Naive thymus-derived CD4-positive, alpha-beta T cell (primary cell): ENCODE measurements around the gene PROB1. TPM values are rescaled to one million over a fixed set of nuclear protein-coding genes. Genes with fewer than 3 reads are reported as not detected.
A peak's percentile ranks its signal among the peaks of the same experiment; 100 is the strongest.

Experiments
- ATAC-seq: fragments of 150-1000 bp; cut with Tn5 transposase; 2 replicates; pipeline ENCODE4 v1.10.0; 2021; ENCODE audit warnings: mild to moderate bottlenecking, moderate library complexity
- CTCF ChIA-PET: fragments of 350-600 bp; sonication (Branson Sonifier 250); formaldehyde crosslinking; loops from one replicate; lab custom pipeline; 2021; ENCODE audit warnings: antibody characterized with exemption; lab: Charles Lee
- POLR2A ChIA-PET: fragments of 350-600 bp; sonication (Branson Sonifier 250); formaldehyde crosslinking; loops from one replicate; lab custom pipeline; 2021; ENCODE audit warnings: antibody characterized with exemption, inconsistent platforms; lab: Charles Lee
- DNase-seq, 9 donors: peaks; one replicate each; pipeline versions ENCODE4 v3.0.0 to v3.0.0-alpha.2; 2020 to 2022; ENCODE audit warnings: mixed read lengths in 1 of 9
- H3K27ac ChIP-seq: one replicate; pipeline ENCODE4 v1.7.0; 2013; ENCODE audit warnings: mild to moderate bottlenecking, low read depth, low read length, moderate library complexity
- H3K27me3 ChIP-seq, 2 donors: one replicate each; pipeline ENCODE4 v1.7.0; 2013; ENCODE audit warnings: low read length in 2 of 2, mild to moderate bottlenecking in 2 of 2, moderate library complexity in 2 of 2; ENCODE audit not compliant: control insufficient read depth in 2 of 2, insufficient read depth in 2 of 2
- H3K36me3 ChIP-seq, 3 experiments: 1 replicate in 2 of 3; 2 replicates in 1 of 3; pipeline ENCODE4 v1.7.0; 2013; ENCODE audit warnings: low read length in 3 of 3, mild to moderate bottlenecking in 3 of 3, moderate library complexity in 1 of 3; ENCODE audit not compliant: insufficient read depth in 3 of 3, control insufficient read depth in 2 of 3
- H3K4me1 ChIP-seq, 2 donors: one replicate each; pipeline ENCODE4 v1.7.0; 2013; ENCODE audit warnings: low read length in 2 of 2, mild to moderate bottlenecking in 2 of 2, moderate library complexity in 1 of 2; ENCODE audit not compliant: control insufficient read depth in 2 of 2, insufficient read depth in 2 of 2
- H3K4me3 ChIP-seq: 2 replicates; pipeline ENCODE4 v1.7.0; 2013; ENCODE audit warnings: mild to moderate bottlenecking, low read length
- H3K9me3 ChIP-seq, 3 experiments: 1 replicate in 2 of 3; 2 replicates in 1 of 3; pipeline ENCODE4 v1.7.0; 2013; ENCODE audit warnings: low read length in 3 of 3; ENCODE audit not compliant: control insufficient read depth in 2 of 3
- H3K27ac Mint-ChIP-seq, 9 donors: one replicate each; pipeline ENCODE4 v1.8.0; 2020 to 2022; ENCODE audit warnings: mixed read lengths in 9 of 9, mild to moderate bottlenecking in 8 of 9, moderate library complexity in 5 of 9, inconsistent platforms in 2 of 9
- H3K27me3 Mint-ChIP-seq, 5 donors: one replicate each; pipeline ENCODE4 v1.8.0; 2021 to 2022; ENCODE audit warnings: mixed read lengths in 5 of 5, mild to moderate bottlenecking in 1 of 5
- H3K36me3 Mint-ChIP-seq, 5 donors: one replicate each; pipeline ENCODE4 v1.8.0; 2020 to 2022; ENCODE audit warnings: mixed read lengths in 5 of 5, mild to moderate bottlenecking in 3 of 5, inconsistent platforms in 1 of 5
- H3K4me1 Mint-ChIP-seq, 7 donors: one replicate each; pipeline ENCODE4 v1.8.0; 2020 to 2022; ENCODE audit warnings: mixed read lengths in 7 of 7, mild to moderate bottlenecking in 3 of 7, inconsistent platforms in 1 of 7
- H3K4me3 Mint-ChIP-seq, 10 donors: one replicate each; pipeline ENCODE4 v1.8.0; 2020 to 2022; ENCODE audit warnings: mild to moderate bottlenecking in 10 of 10, mixed read lengths in 10 of 10, moderate library complexity in 6 of 10, inconsistent platforms in 2 of 10
- H3K9me3 Mint-ChIP-seq, 11 donors: one replicate each; pipeline ENCODE4 v1.8.0; 2020 to 2022; ENCODE audit warnings: mixed read lengths in 11 of 11, mild to moderate bottlenecking in 4 of 11, inconsistent platforms in 1 of 11, moderate library complexity in 1 of 11
- intact Hi-C, 2 donors: fragments of 100-400 bp; cut with micrococcal nuclease; formaldehyde crosslinking; loops; one replicate each; pipeline ENCODE4 v1.15.1; 2023
- polyA plus RNA-seq, 2 donors: library from polyadenylated mRNA; unstranded; fragments of 300-500 nt; fragmentation: Illumina TruSeq; gene quantifications; one replicate each; pipeline ENCODE4 v1.2.3, GENCODE V29; 2021
- total RNA-seq, 6 experiments: library from RNA in 5 of 6; stranded (reverse) in 5 of 6; gene quantifications; 1 replicate in 5 of 6; 2 replicates in 1 of 6; pipeline ENCODE4 v1.2.3 and lab custom pipeline; 2021 to 2026

Gene PROB1
- total and polyA plus RNA-seq, 7 experiments from 2014 or later, result 0.26 to 4.9 (median 0.86) TPM; not detected in 1

- Histone ChIP-seq H3K4me3 (no peak overlapping the region), H3K27ac (no peak overlapping the region), H3K27me3 (no peaks in the 10 kb centered on the region), H3K36me3 (peaks cover 0 to 13% (median 0%) of the 10 kb centered on the region in 3 experiments), H3K4me1 (peaks cover 0 to 17% of the 10 kb centered on the region in 2 donors), H3K9me3 (no peaks in the 10 kb centered on the region)
- no peaks in the 10 kb centered on the region for H3K27me3 Mint-ChIP-seq
- no peak for DNase-seq
- intact Hi-C loops, result loop anchor here in 1 of 2 donors (2.0 kb wide), 1 partner anchor 43 kb away; no protein-coding TSS in a partner anchor
- peaks cover 0 to 18% (median 13%) of the 10 kb centered on the region in 5 donors for H3K36me3 Mint-ChIP-seq
- H3K4me3 Mint-ChIP-seq, result peak overlapping the region in 5 of 10 donors; percentile 25 to 83 (median 37)
- peaks cover 2 to 71% (median 25%) of the 10 kb centered on the region in 7 donors for H3K4me1 Mint-ChIP-seq
- ATAC-seq, result no peak
- peak overlapping the region in 5 of 9 donors; percentile 7 to 93 (median 27) for H3K27ac Mint-ChIP-seq
- CTCF ChIA-PET, result interaction anchor here (0.7 to 2.7 kb wide), 2 partner anchors 98 to 274 kb away, joined by 3 to 14 read pairs; no protein-coding TSS in a partner anchor
- POLR2A ChIA-PET, result interaction anchor here (0.9 to 1.7 kb wide), 3 partner anchors 10 to 96 kb away, joined by 3 to 9 read pairs (median 4); partner anchors contain the start of gene SPATA24
- no peaks in the 10 kb centered on the region for H3K9me3 Mint-ChIP-seq
Measured at GRCh38 chr5:139415221-139415861, 20.4 kb upstream of the PROB1 start.

- H3K4me1 Mint-ChIP-seq, result peaks cover 2 to 68% (median 25%) of the 10 kb centered on the region in 7 donors
- intact Hi-C loops, result loop anchor here in 1 of 2 donors (1.0 to 2.0 kb wide), 2 partner anchors 10 to 44 kb away; partner anchors contain the start of gene SPATA24
- ATAC-seq, result peak; percentile 67
- no peaks in the 10 kb centered on the region for H3K9me3 ChIP-seq
- peaks cover 0 to 11% (median 0%) of the 10 kb centered on the region in 3 experiments for H3K36me3 ChIP-seq
- H3K27me3 Mint-ChIP-seq, result no peaks in the 10 kb centered on the region
- no peak overlapping the region for H3K27ac ChIP-seq
- CTCF ChIA-PET, result interaction anchor here (0.7 to 2.7 kb wide), 4 partner anchors 15 to 274 kb away, joined by 3 to 14 read pairs (median 4); no protein-coding TSS in a partner anchor
- peaks cover 0 to 18% (median 7%) of the 10 kb centered on the region in 5 donors for H3K36me3 Mint-ChIP-seq
- peaks cover 0 to 17% of the 10 kb centered on the region in 2 donors for H3K4me1 ChIP-seq
- no peak overlapping the region for H3K4me3 ChIP-seq
- no peaks in the 10 kb centered on the region for H3K27me3 ChIP-seq
- peak in 4 of 9 donors; percentile 25 to 43 (median 34) for DNase-seq
- H3K27ac Mint-ChIP-seq, result peak overlapping the region in 6 of 9 donors; percentile 7 to 93 (median 26)
- POLR2A ChIA-PET, result interaction anchor here (0.6 to 1.7 kb wide), 5 partner anchors 9 to 109 kb away, joined by 3 to 9 read pairs (median 3); partner anchors contain the start of gene SPATA24
- peak overlapping the region in 5 of 10 donors; percentile 25 to 83 (median 41) for H3K4me3 Mint-ChIP-seq
- no peaks in the 10 kb centered on the region for H3K9me3 Mint-ChIP-seq
Measured at GRCh38 chr5:139414581-139415130, 19.8 kb upstream of the PROB1 start.

DNA sequence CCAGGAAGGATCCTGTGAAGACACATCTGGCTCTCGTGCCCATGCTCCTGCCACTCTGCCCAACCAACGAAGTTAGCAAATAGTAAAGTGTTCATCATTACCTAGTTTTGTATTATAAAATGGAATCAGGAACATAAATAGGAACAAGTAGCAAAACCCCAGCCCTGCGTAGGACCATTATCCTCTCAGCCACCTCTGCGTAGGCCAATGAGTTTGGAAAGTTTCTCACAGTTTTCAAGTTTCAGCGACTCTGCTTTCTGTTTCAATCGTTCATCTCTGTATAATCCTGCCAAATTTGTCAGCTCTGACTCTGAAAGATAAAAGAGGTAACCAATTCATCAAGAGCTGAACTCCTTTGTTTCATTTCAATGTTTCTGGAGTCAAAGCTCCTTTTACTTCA lies 19.1 kb upstream of the PROB1 start:
- no peak overlapping the region for H3K27ac ChIP-seq
- peaks cover 0 to 17% of the 10 kb centered on the region in 2 donors for H3K4me1 ChIP-seq
- no peaks in the 10 kb centered on the region for H3K27me3 ChIP-seq
- H3K27me3 Mint-ChIP-seq, result no peaks in the 10 kb centered on the region
- CTCF ChIA-PET, result interaction anchor here (1.0 to 2.7 kb wide), 3 partner anchors 14 to 99 kb away, joined by 3 to 14 read pairs (median 4); no protein-coding TSS in a partner anchor
- peaks cover 2 to 66% (median 25%) of the 10 kb centered on the region in 7 donors for H3K4me1 Mint-ChIP-seq
- peaks cover 0 to 16% (median 3%) of the 10 kb centered on the region in 5 donors for H3K36me3 Mint-ChIP-seq
- no peaks in the 10 kb centered on the region for H3K9me3 ChIP-seq
- peaks cover 0 to 5% (median 0%) of the 10 kb centered on the region in 3 experiments for H3K36me3 ChIP-seq
- intact Hi-C loops, result loop anchor here in 1 of 2 donors (1.0 to 2.0 kb wide), 2 partner anchors 10 to 45 kb away; partner anchors contain the start of gene SPATA24
- ATAC-seq, result no peak
- POLR2A ChIA-PET, result interaction anchor here (0.6 to 1.9 kb wide), 6 partner anchors 10 to 109 kb away, joined by 3 to 9 read pairs (median 4); partner anchors contain the start of gene SPATA24
- peak overlapping the region in 5 of 9 donors; percentile 7 to 93 (median 56) for H3K27ac Mint-ChIP-seq
- H3K4me3 Mint-ChIP-seq, result peak overlapping the region in 5 of 10 donors; percentile 26 to 68 (median 28)
- no peak overlapping the region for H3K4me3 ChIP-seq
- DNase-seq, result no peak
- H3K9me3 Mint-ChIP-seq, result no peaks in the 10 kb centered on the region

- H3K4me1 ChIP-seq, result peaks cover 0 to 17% of the 10 kb centered on the region in 2 donors
- no peaks in the 10 kb centered on the region for H3K36me3 ChIP-seq
- H3K4me3 ChIP-seq, result no peak overlapping the region
- ATAC-seq (no peak), DNase-seq (no peak)
- H3K9me3 Mint-ChIP-seq, result no peaks in the 10 kb centered on the region
- peaks cover 0 to 11% (median 0%) of the 10 kb centered on the region in 5 donors for H3K36me3 Mint-ChIP-seq
- H3K27ac ChIP-seq, result no peak overlapping the region
- H3K9me3 ChIP-seq, result no peaks in the 10 kb centered on the region
- H3K27me3 Mint-ChIP-seq, result no peaks in the 10 kb centered on the region
- no peaks in the 10 kb centered on the region for H3K27me3 ChIP-seq
- intact Hi-C loops, result no loop called here
- ChIA-PET CTCF (interaction anchor here (2.7 kb wide), 1 partner anchor 100 kb away, joined by 14 read pairs; no protein-coding TSS in a partner anchor), POLR2A (interaction anchor here (1.9 kb wide), 1 partner anchor 21 kb away, joined by 6 read pairs; no protein-coding TSS in a partner anchor)
- peak overlapping the region in 1 of 9 donors; percentile 93 for H3K27ac Mint-ChIP-seq
- H3K4me1 Mint-ChIP-seq, result peaks cover 2 to 57% (median 25%) of the 10 kb centered on the region in 7 donors
- no peak overlapping the region for H3K4me3 Mint-ChIP-seq
Measured at GRCh38 chr5:139413153-139413552, 18.2 kb upstream of the PROB1 start.

DNA sequence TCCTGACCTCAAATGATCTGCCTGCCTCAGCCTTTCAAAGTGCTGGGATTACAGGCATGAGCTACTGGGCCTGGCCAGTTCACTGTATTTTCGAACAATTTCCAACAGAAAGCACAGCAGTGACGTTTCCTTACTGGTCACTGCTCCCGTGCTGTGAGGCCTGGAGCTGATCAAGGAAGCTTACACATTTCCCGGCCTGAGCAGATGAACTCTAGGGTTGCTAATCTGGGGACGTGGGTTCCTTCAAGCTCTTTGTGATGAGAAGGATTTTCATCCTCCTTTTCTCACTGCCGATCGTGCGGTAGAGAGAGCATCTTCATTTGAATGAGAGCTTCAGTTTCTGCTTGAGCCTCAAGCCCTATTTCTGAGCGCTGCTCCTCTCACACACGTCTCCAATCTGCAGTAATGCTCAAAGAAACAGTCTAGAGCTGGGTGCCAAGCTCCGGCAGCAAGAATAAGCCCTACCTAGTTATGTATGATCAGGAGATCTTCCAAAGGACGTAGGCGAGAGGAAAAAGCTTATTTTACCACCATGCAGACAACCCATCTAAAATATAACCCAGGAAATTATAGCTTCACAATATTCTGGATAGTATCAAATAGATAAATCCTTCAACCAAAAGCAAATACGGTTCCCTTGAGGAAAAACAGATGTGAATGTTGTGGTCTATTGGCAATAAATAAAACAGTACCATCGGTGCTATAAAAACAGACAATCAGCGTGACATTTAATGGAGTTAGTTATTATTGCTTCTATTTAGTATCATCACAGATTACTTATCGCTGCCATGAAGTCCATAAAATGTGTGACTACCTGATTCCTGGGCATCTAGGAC lies 16.3 kb upstream of the PROB1 start:
- H3K36me3 Mint-ChIP-seq, result peaks cover 0 to 11% (median 0%) of the 10 kb centered on the region in 5 donors
- Histone ChIP-seq H3K4me3 (no peak overlapping the region), H3K36me3 (no peaks in the 10 kb centered on the region), H3K27ac (no peak overlapping the region), H3K4me1 (peaks cover 0 to 21% of the 10 kb centered on the region in 2 donors), H3K9me3 (no peaks in the 10 kb centered on the region), H3K27me3 (no peaks in the 10 kb centered on the region)
- ChIA-PET POLR2A (interaction anchor here (0.6 to 2.1 kb wide), 5 partner anchors 9 to 77 kb away, joined by 3 to 8 read pairs (median 4); partner anchors contain the start of gene STING1), CTCF (interaction anchor here (0.6 to 2.2 kb wide), 6 partner anchors 9 to 106 kb away, joined by 4 to 10 read pairs (median 5); no protein-coding TSS in a partner anchor)
- no peaks in the 10 kb centered on the region for H3K9me3 Mint-ChIP-seq
- DNase-seq (no peak), ATAC-seq (no peak)
- no peak overlapping the region for H3K4me3 Mint-ChIP-seq
- intact Hi-C loops, result no loop called here
- H3K4me1 Mint-ChIP-seq, result peaks cover 9 to 57% (median 36%) of the 10 kb centered on the region in 7 donors
- H3K27ac Mint-ChIP-seq, result no peak overlapping the region
- no peaks in the 10 kb centered on the region for H3K27me3 Mint-ChIP-seq
